SH-SY5Y (cell line): ENCODE data around the gene CKMT2.

Experiments
- GATA2 ChIP-seq: IDR thresholded peaks from 2 replicates; pipeline ENCODE4 v1.6.1; 2011; ENCODE audit warnings: mild to moderate bottlenecking, low read depth, low read length
- GATA3 ChIP-seq: IDR thresholded peaks from 2 replicates; pipeline ENCODE4 v1.6.1; 2011; ENCODE audit warnings: low read depth, mild to moderate bottlenecking, low read length, moderate library complexity

- TF ChIP-seq GATA3 (no peak), GATA2 (no peak)
Measured at GRCh38 chr5:81208904-81209303, 24.2 kb upstream of the CKMT2 start.
